GM12864 (cell line): ENCODE data around the gene KCNQ1.
"Not testable (repeated sequence)": the region's sequence is repeated elsewhere in the genome, so short reads cannot be mapped to it uniquely, and the experiment has no call there.

Experiments used
- DNase-seq: peaks from one replicate; pipeline ENCODE4 v3.0.0-alpha.2; 2011; ENCODE audit warnings: low read depth
- H3K4me3 ChIP-seq: 2 replicates; pipeline ENCODE4 v1.5.1; 2011; ENCODE audit warnings: mild to moderate bottlenecking, low read depth, low read length, control low read depth
- TF ChIP-seq, protein P1 (sequence below): IDR thresholded peaks from 2 replicates; pipeline ENCODE4 v1.5.1; 2011; ENCODE audit warnings: low read depth, mild to moderate bottlenecking, moderate library complexity, low read length, control low read depth, inconsistent platforms; ENCODE audit errors: missing control alignments

Gene KCNQ1

DNA sequence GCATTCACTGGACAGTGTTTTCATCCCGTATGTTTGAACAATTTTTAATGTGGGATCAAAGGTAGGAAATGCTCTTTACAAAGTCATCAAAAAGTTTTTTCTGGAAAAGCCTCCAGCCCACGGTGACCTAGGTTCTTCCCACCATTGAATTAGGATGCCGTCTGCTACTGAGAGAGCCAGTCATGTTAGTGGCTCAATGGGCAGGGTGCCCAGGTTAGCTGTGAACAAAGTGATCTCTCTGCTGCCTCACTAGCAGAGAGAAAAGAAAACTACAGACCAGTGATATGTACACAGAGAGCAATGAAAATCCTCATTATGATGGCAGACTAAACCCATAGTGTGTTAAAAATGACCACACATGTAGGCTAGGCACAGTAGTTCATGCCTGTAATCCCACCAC is 32.4 kb downstream of the KCNQ1 start:
- no peak overlapping the region for H3K4me3 ChIP-seq
- DNase-seq: no peak
- TF ChIP-seq, protein P1, sequence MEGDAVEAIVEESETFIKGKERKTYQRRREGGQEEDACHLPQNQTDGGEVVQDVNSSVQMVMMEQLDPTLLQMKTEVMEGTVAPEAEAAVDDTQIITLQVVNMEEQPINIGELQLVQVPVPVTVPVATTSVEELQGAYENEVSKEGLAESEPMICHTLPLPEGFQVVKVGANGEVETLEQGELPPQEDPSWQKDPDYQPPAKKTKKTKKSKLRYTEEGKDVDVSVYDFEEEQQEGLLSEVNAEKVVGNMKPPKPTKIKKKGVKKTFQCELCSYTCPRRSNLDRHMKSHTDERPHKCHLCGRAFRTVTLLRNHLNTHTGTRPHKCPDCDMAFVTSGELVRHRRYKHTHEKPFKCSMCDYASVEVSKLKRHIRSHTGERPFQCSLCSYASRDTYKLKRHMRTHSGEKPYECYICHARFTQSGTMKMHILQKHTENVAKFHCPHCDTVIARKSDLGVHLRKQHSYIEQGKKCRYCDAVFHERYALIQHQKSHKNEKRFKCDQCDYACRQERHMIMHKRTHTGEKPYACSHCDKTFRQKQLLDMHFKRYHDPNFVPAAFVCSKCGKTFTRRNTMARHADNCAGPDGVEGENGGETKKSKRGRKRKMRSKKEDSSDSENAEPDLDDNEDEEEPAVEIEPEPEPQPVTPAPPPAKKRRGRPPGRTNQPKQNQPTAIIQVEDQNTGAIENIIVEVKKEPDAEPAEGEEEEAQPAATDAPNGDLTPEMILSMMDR: no peak

GRCh38 chr11:2477936-2478335 is 33.1 kb downstream of the KCNQ1 start:
- DNase-seq: no peak
- H3K4me3 ChIP-seq: no peak overlapping the region
- TF ChIP-seq, protein P1: no peak

DNA sequence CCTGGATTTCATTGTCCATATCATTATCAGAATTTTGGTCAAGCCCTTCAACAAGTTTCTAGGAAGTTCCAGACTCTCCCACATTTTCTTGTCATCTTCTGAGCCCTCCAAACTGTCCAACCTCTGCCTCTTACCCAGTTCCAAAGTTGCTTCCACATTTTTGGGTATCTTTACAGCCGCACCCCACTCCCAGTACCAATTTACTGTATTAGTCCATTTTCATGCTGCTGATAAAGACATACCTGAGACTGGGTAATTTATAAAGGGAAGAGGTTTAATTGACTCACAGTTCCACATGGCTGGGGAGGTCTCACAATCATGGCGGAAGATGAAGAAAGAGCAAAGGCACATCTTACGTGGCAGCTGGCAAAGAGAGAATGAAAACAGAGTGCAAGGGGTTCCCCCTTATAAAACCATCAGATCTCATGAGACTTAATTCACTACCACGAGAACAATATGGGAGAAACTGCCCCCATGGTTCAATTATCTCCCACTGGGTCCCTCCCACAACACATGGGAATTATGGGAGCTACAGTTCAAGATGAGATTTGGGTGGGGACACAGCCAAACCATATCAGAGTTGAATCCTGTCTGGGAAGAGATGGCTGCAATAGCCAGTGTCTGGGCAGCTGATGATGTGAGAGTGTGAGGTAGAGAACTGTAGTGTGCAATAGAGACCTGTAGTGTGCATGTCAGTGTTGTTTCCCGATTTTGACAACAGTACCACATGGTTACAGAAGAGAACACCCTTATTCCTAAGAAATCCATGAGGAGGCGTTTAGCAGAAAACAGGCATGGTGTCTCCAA is 35.5 kb downstream of the KCNQ1 start:
- not testable (repeated sequence) for H3K4me3 ChIP-seq, DNase-seq

DNA sequence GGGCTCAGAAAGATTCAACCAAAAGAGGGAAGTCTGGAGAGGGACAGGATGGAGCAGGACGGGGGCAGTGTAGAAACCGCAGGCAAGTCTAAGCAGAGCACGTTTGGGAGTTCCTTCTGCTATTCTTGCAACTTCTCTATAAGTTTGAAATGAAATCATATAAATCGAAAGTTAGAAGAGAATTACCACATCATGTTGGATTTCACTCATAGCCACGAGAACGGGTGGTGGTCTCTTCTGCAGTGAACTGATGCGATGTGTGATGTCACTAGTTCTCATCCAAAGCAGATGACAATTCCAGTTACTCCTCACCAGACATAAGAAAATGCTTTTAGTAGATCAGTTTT is 36.0 kb downstream of the KCNQ1 start:
- no peak for DNase-seq
- H3K4me3 ChIP-seq: no peak overlapping the region
- TF ChIP-seq, protein P1: no peak

GRCh38 chr11:2481253-2481652 is 36.4 kb downstream of the KCNQ1 start:
- H3K4me3 ChIP-seq: no peak overlapping the region
- DNase-seq: no peak
- TF ChIP-seq, protein P1: no peak

DNA sequence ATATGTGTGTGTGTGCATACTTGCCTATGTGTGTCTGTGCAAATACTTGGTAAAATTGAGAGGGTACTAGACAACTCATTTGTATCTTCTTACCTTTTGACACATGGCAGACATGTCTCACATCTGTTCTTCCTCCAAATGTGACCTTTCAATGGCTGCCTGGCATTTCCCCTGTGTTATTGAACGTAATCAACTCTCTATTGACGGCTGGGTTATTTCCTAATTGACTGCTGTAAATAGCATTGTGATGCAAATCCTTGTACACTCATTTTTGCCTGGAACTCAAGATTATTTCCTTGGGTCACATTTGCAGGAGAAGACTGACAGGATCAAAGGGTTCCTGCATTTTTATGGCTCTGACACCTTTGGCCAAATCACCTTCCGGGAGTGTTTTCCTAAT is 37.4 kb downstream of the KCNQ1 start:
- DNase-seq: no peak
- TF ChIP-seq, protein P1: no peak
- no peak overlapping the region for H3K4me3 ChIP-seq

DNA sequence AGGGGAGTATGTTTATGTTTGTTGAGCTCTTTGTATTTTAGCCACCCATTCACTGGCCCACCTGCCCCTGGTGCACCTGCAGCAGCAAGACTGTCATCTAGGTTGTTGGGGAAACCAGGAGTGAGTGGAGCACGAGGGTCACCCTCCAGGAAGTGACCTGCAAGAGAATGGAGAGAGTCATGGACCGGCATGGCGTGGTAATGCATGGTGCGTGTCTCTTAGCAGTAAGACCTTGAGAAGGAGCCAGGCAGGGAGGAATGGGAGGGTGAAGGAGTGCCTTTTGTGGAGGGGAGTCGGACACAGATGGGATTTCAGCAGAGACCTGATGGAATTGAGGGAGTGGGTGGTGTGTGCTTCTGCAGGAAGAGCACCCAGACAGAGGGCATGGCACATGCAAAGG is 37.9 kb downstream of the KCNQ1 start:
- no peak overlapping the region for H3K4me3 ChIP-seq
- TF ChIP-seq, protein P1: no peak
- DNase-seq: no peak

DNA sequence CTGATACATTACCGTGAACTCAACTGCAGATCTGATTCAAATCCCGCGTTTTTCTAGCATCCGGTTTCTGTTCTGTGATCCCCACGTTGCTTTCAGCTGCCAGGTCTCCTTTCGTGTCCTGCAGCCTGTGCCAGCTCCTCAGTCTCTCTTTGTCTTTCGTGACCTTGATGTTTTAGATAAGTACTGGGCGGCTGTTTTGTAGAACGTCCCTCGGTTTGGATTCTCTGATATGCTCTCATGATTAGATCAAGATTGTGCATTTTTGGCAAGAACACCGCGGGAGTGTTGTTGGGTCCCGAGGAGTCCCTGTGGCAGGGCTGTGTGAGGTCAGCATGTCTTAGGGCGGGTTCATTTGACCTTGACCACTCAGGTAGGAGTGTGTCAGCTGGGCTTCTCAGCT is 38.6 kb downstream of the KCNQ1 start:
- no peak overlapping the region for H3K4me3 ChIP-seq
- no peak for DNase-seq
- TF ChIP-seq, protein P1: no peak
